Muscle layer of colon (tissue), 2 donors: ENCODE data around the gene RPLP1.

Experiments
- H3K27ac ChIP-seq: one replicate; pipeline ENCODE4 v1.7.0; 2013; ENCODE audit warnings: low read depth, mild to moderate bottlenecking, low read length, moderate library complexity
- H3K27me3 ChIP-seq, 2 donors: one replicate each; pipeline ENCODE4 v1.7.0; 2013; ENCODE audit warnings: low read length in 2 of 2, mild to moderate bottlenecking in 2 of 2; ENCODE audit not compliant: insufficient read depth in 2 of 2, control insufficient read depth in 1 of 2
- H3K36me3 ChIP-seq: one replicate; pipeline ENCODE4 v1.7.0; 2013; ENCODE audit warnings: mild to moderate bottlenecking, low read length; ENCODE audit not compliant: insufficient read depth
- H3K4me1 ChIP-seq: one replicate; pipeline ENCODE4 v1.7.0; 2013; ENCODE audit warnings: mild to moderate bottlenecking, low read length; ENCODE audit not compliant: insufficient read depth
- H3K4me3 ChIP-seq, 2 donors: one replicate each; pipeline ENCODE4 v1.7.0; 2013; ENCODE audit warnings: low read length in 2 of 2, low read depth in 1 of 2, mild to moderate bottlenecking in 1 of 2, moderate library complexity in 1 of 2
- H3K9ac ChIP-seq: one replicate; pipeline ENCODE4 v1.7.0; 2013; ENCODE audit warnings: low read length
- H3K9me3 ChIP-seq: one replicate; pipeline ENCODE4 v1.7.0; 2013; ENCODE audit warnings: mild to moderate bottlenecking, low read length
- donor health status: abdominal sarcoma.
- donor health status: Adenocarcinoma of cecum.

The RPLP1 gene

GRCh38 chr15:69502470-69503045 is 49.9 kb downstream of the RPLP1 start:
- no peak overlapping the region for H3K27ac ChIP-seq

GRCh38 chr15:69504352-69505040 is 51.9 kb downstream of the RPLP1 start:
- Histone ChIP-seq H3K9ac (no peak overlapping the region), H3K27ac (no peak overlapping the region)

More at GRCh38 chr15:69502470-69503045, 49.9 kb downstream of the RPLP1 start:
- no peaks in the 10 kb centered on the region for H3K4me1 ChIP-seq
- H3K4me3 ChIP-seq: no peak overlapping the region
- H3K9ac ChIP-seq: no peak overlapping the region
- no peaks in the 10 kb centered on the region for H3K36me3 ChIP-seq
- no peaks in the 10 kb centered on the region for H3K9me3 ChIP-seq
- H3K27me3 ChIP-seq: no peaks in the 10 kb centered on the region

More at GRCh38 chr15:69504352-69505040, 51.9 kb downstream of the RPLP1 start:
- H3K27me3 ChIP-seq: no peaks in the 10 kb centered on the region
- H3K4me1 ChIP-seq: no peaks in the 10 kb centered on the region
- H3K36me3 ChIP-seq: no peaks in the 10 kb centered on the region
- no peaks in the 10 kb centered on the region for H3K9me3 ChIP-seq
- H3K4me3 ChIP-seq: no peak overlapping the region
